Uterus (tissue), 4 donors: ENCODE results near the gene EIF5. TPM values are rescaled to one million over a fixed set of nuclear protein-coding genes. Genes with fewer than 3 reads are reported as not detected.

Experiments used
- DNase-seq, 2 donors: peaks; one replicate each; pipeline ENCODE4 v3.0.0-alpha.2; 2019 to 2020
- H3K27ac ChIP-seq, 2 donors: fragments of 200-600 bp; sonication (generic); 1 replicate in 1 of 2; 2 replicates in 1 of 2; pipeline ENCODE4 v1.5.1; 2016 to 2018
- H3K27me3 ChIP-seq, 2 donors: fragments of 200-600 bp; sonication (generic); one replicate each; pipeline ENCODE4 v1.5.1; 2018 to 2019; ENCODE audit warnings: control low read depth in 1 of 2
- H3K36me3 ChIP-seq, 2 donors: fragments of 200-600 bp; sonication (generic); one replicate each; pipeline ENCODE4 v1.5.1; 2019; ENCODE audit warnings: control low read depth in 1 of 2
- H3K4me1 ChIP-seq, 2 donors: fragments of 200-600 bp; sonication (generic); one replicate each; pipeline ENCODE4 v1.5.1; 2018 to 2019; ENCODE audit warnings: control low read depth in 1 of 2
- H3K4me3 ChIP-seq, 2 donors: fragments of 200-600 bp; sonication (generic); 1 replicate in 1 of 2; 2 replicates in 1 of 2; pipeline ENCODE4 v1.5.1; 2018 to 2019; ENCODE audit warnings: mild to moderate bottlenecking in 1 of 2
- H3K9me3 ChIP-seq, 2 donors: fragments of 200-600 bp; sonication (generic); one replicate each; pipeline ENCODE4 v1.5.1; 2019; ENCODE audit warnings: control low read depth in 1 of 2
- CTCF ChIP-seq, 4 experiments: fragments of 200-600 bp in 2 of 4; fragments of 450-650 bp in 2 of 4; sonication (generic) in 2 of 4; IDR thresholded peaks; one replicate each; pipeline ENCODE4 v1.5.1; 2016 to 2019; ENCODE audit warnings: antibody characterized with exemption in 4 of 4, mild to moderate bottlenecking in 2 of 4, moderate library complexity in 1 of 4
- POLR2A ChIP-seq, 2 donors: fragments of 450-650 bp; IDR thresholded peaks; one replicate each; pipeline ENCODE4 v1.6.1; 2016; ENCODE audit warnings: antibody characterized with exemption in 2 of 2, mild to moderate bottlenecking in 1 of 2, moderate library complexity in 1 of 2
- intact Hi-C: fragments of 100-400 bp; cut with DNase I; formaldehyde crosslinking; loops from one replicate; pipeline ENCODE4 v1.15.1; 2023; ENCODE audit warnings: low total_unique reads
- total RNA-seq, 4 donors: library from RNA; depleted of rRNA in 3 of 4; stranded (reverse); fragments of >200 nt in 3 of 4; gene quantifications; one replicate each; pipeline versions ENCODE4 v1.1.0 to v1.2.4, GENCODE V29; 2014 to 2023
- donor health status: DM: yes; HTN: yes; CAD: no.

EIF5 gene
- total RNA-seq, 4 donors from 2014 or later, result 66.5 to 159 (median 113) TPM

GRCh38 chr14:103346286-103346685 is 12.2 kb downstream of the EIF5 start:
- no peak for DNase-seq
- no peaks in the 10 kb centered on the region for H3K9me3 ChIP-seq

GRCh38 chr14:103347091-103347815 is 13.2 kb downstream of the EIF5 start:
- no peaks in the 10 kb centered on the region for H3K27me3 ChIP-seq
- no peak overlapping the region for H3K27ac ChIP-seq
- no peaks in the 10 kb centered on the region for H3K4me1 ChIP-seq
- intact Hi-C loops, result no loop called here
- H3K4me3 ChIP-seq, result no peak overlapping the region
- TF ChIP-seq CTCF (IDR thresholded peaks at IDR 0.05) (no peak), POLR2A (IDR thresholded peaks at IDR 0.05) (no peak)
- no peaks in the 10 kb centered on the region for H3K36me3 ChIP-seq
- no peak for DNase-seq
- H3K9me3 ChIP-seq, result no peaks in the 10 kb centered on the region

More at GRCh38 chr14:103346286-103346685, 12.2 kb downstream of the EIF5 start:
- Histone ChIP-seq H3K4me3 (no peak overlapping the region), H3K4me1 (no peaks in the 10 kb centered on the region), H3K27me3 (no peaks in the 10 kb centered on the region), H3K27ac (no peak overlapping the region), H3K36me3 (no peaks in the 10 kb centered on the region)
- no peak for TF ChIP-seq POLR2A (IDR thresholded peaks at IDR 0.05)
- no peak for TF ChIP-seq CTCF (IDR thresholded peaks at IDR 0.05)
- intact Hi-C loops, result no loop called here

- Histone ChIP-seq H3K27me3 (no peaks in the 10 kb centered on the region), H3K4me1 (no peaks in the 10 kb centered on the region), H3K27ac (no peak overlapping the region), H3K4me3 (no peak overlapping the region), H3K9me3 (no peaks in the 10 kb centered on the region), H3K36me3 (no peaks in the 10 kb centered on the region)
- intact Hi-C loops, result no loop called here
- DNase-seq, result no peak
- no peak for TF ChIP-seq POLR2A (IDR thresholded peaks at IDR 0.05)
- TF ChIP-seq CTCF (IDR thresholded peaks at IDR 0.05), result no peak
These were observed 14.1 kb downstream of the EIF5 start for GRCh38 chr14:103348154-103348553.

GRCh38 chr14:103349982-103350381 is 15.9 kb downstream of the EIF5 start:
- TF ChIP-seq CTCF (IDR thresholded peaks at IDR 0.05) (no peak), POLR2A (IDR thresholded peaks at IDR 0.05) (no peak)
- Histone ChIP-seq H3K27me3 (no peaks in the 10 kb centered on the region), H3K4me3 (no peak overlapping the region), H3K4me1 (no peaks in the 10 kb centered on the region), H3K36me3 (no peaks in the 10 kb centered on the region), H3K27ac (no peak overlapping the region), H3K9me3 (no peaks in the 10 kb centered on the region)
- no peak for DNase-seq
- intact Hi-C loops, result no loop called here

- Histone ChIP-seq H3K27ac (no peak overlapping the region), H3K27me3 (no peaks in the 10 kb centered on the region), H3K36me3 (no peaks in the 10 kb centered on the region), H3K4me1 (no peaks in the 10 kb centered on the region), H3K4me3 (no peak overlapping the region), H3K9me3 (no peaks in the 10 kb centered on the region)
- DNase-seq, result no peak
- intact Hi-C loops, result no loop called here
- no peak for TF ChIP-seq CTCF (IDR thresholded peaks at IDR 0.05)
- TF ChIP-seq POLR2A (IDR thresholded peaks at IDR 0.05), result no peak
These were observed 19.3 kb downstream of the EIF5 start for GRCh38 chr14:103353362-103353761.
